ENCODE measurements around the gene RAI1.

Gene RAI1

DNA sequence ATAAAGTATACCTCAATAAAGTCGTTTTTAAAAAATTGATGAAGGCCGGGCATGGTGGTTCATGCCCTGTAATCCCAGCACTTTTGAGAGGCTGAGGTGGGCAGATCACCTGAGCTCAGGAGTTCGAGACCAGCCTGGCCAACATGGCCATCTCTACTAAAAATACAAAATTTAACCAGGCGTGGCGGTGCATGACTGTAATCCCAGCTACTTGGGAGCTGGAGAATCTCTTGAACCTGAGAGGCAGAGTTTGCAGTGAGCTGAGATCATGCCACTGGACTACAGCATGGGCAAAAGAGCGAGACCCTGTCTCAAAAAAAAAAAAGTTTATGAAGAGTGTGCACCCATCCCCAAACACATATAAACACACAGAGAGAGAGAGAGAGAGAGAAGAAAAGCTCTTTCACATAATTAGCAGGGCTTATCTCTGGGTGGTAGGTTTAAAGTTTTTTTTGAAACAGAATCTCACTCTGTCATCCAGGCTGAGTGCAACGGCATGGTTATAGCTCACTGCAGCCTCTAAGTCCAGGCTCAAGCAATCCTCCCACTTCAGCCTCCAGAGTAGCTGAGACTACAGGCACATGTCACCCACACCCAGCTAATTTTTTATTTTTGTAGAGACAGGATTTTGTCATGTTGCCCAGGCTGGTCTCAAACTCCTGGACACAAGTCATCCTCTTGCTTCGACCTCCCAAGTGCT lies 152.6 kb downstream of the RAI1 start:
- Histone ChIP-seq H3K36me3 (ENCODE audit: control insufficient read depth, insufficient read depth, low read length) (no peaks in the 10 kb centered on the region), H3K18ac (ENCODE audit: low read length) (no peak overlapping the region), H3K79me1 (ENCODE audit: low read length) (peaks cover 31% of the 10 kb centered on the region), H3K4ac (ENCODE audit: low read depth, low read length) (no peak overlapping the region), H3K4me2 (ENCODE audit: low read length) (no peak overlapping the region), H2BK15ac (replicated peaks; ENCODE audit: low read depth) (no peak overlapping the region), H3K27ac (ENCODE audit: low read depth, low read length) (no peak overlapping the region), H3K9ac (ENCODE audit: low read length) (no peak overlapping the region), H3K23ac (ENCODE audit: low read length) (no peak overlapping the region), H2BK120ac (ENCODE audit: low read depth, low read length) (no peak overlapping the region), H4K5ac (ENCODE audit: low read length) (no peak overlapping the region), H2AK5ac (ENCODE audit: low read length) (no peak overlapping the region), H3K79me2 (ENCODE audit: control insufficient read depth, insufficient read depth, low read length) (peaks cover 58% of the 10 kb centered on the region), H4K8ac (ENCODE audit: low read depth, low read length) (no peak overlapping the region), H2BK5ac (ENCODE audit: low read length) (no peak overlapping the region), H3K56ac (ENCODE audit: low read length) (no peak overlapping the region), H3K4me1 (ENCODE audit: control insufficient read depth, low read depth, low read length) (peaks cover 22% of the 10 kb centered on the region), H3K4me3 (ENCODE audit: low read length) (no peak overlapping the region), H3K27me3 (ENCODE audit: insufficient read depth, low read length, poor library complexity) (no peaks in the 10 kb centered on the region)
- WGBS (ENCODE audit: extremely low coverage, insufficient coverage, low lambda C conversion rate) = no CpG with 5 or more reads among the region's 8 CpGs
- DNase-seq = no peak

- Histone ChIP-seq H3K79me1 (ENCODE audit: low read length) (peaks cover 27% of the 10 kb centered on the region), H3K4me3 (ENCODE audit: low read length) (no peak overlapping the region)
- WGBS (ENCODE audit: extremely low coverage, insufficient coverage, low lambda C conversion rate) = no CpG with 5 or more reads among the region's 4 CpGs
Observed at GRCh38 chr17:17834974-17835373, 153.7 kb downstream of the RAI1 start.

DNA sequence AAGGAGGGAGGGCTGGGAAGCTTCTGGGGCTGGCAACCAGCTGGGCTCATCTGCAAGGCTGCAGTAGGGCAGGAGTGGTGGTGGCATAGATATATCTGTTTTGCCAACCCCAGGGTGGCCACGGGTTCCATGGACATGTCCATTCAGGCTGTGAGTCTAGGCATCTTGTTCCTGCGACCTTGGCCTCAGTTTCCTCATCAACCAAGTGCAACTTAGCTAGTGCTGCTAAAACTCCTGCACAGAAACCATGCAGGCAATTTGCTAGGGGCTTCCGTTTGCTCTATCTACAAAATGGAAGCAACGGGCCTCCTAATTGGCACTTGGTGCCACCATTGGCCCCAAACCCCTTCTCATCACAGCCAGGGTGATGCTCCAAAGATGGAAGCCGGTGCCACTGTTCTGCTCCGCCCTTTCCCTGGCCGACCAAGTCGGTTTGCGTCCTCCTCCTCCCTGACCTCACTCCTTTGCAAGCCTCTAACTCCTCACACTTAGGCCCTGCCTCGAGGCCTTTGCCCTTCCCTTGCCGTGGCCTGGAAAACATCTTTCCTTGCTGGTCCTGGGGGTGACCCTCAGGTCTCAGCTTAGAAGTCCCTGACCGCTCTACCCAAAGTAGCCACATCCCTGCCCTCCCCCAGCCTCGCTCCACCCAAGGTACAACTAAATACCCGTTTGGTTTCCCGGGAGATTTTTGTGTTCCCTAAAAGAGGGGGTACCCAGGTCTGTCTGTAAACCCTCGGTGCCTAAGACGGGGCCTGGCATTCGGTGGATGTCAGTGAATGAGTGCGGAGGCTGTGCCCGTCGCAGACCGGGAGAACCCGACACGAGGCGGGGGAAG lies 154.4 kb downstream of the RAI1 start:
- Histone ChIP-seq H2BK5ac (ENCODE audit: low read length) (no peak overlapping the region), H3K4me2 (ENCODE audit: low read length) (peak overlapping the region; percentile 26), H4K5ac (ENCODE audit: low read length) (no peak overlapping the region), H4K8ac (ENCODE audit: low read depth, low read length) (no peak overlapping the region), H3K4ac (ENCODE audit: low read depth, low read length) (peak overlapping the region; percentile 1), H3K56ac (ENCODE audit: low read length) (peak overlapping the region; percentile 84), H2BK120ac (ENCODE audit: low read depth, low read length) (no peak overlapping the region), H3K9ac (ENCODE audit: low read length) (peak overlapping the region; percentile 67), H3K27me3 (ENCODE audit: insufficient read depth, low read length, poor library complexity) (no peaks in the 10 kb centered on the region), H3K4me3 (ENCODE audit: low read length) (peak overlapping the region; percentile 48), H3K18ac (ENCODE audit: low read length) (no peak overlapping the region), H3K79me2 (ENCODE audit: control insufficient read depth, insufficient read depth, low read length) (peaks cover 43% of the 10 kb centered on the region), H3K36me3 (ENCODE audit: control insufficient read depth, insufficient read depth, low read length) (no peaks in the 10 kb centered on the region), H2AK5ac (ENCODE audit: low read length) (no peak overlapping the region), H3K23ac (ENCODE audit: low read length) (no peak overlapping the region), H3K27ac (ENCODE audit: low read depth, low read length) (no peak overlapping the region), H2BK15ac (replicated peaks; ENCODE audit: low read depth) (no peak overlapping the region), H3K79me1 (ENCODE audit: low read length) (peaks cover 26% of the 10 kb centered on the region), H3K4me1 (ENCODE audit: control insufficient read depth, low read depth, low read length) (peaks cover 28% of the 10 kb centered on the region)
- DNase-seq = no peak
- WGBS (ENCODE audit: extremely low coverage, insufficient coverage, low lambda C conversion rate) = no CpG with 5 or more reads among the region's 25 CpGs

More at GRCh38 chr17:17834974-17835373, 153.7 kb downstream of the RAI1 start:
- peak overlapping the region; percentile 67 for H3K9ac ChIP-seq (ENCODE audit: low read length)
- no peak overlapping the region for H2BK5ac ChIP-seq (ENCODE audit: low read length)
- DNase-seq = no peak
- no peak overlapping the region for H3K4ac ChIP-seq (ENCODE audit: low read depth, low read length)
- peak overlapping the region; percentile 78 for H2AK5ac ChIP-seq (ENCODE audit: low read length)
- no peak overlapping the region for H3K18ac ChIP-seq (ENCODE audit: low read length)
- H2BK15ac ChIP-seq (replicated peaks; ENCODE audit: low read depth) = no peak overlapping the region
- no peaks in the 10 kb centered on the region for H3K36me3 ChIP-seq (ENCODE audit: control insufficient read depth, insufficient read depth, low read length)
- H3K4me1 ChIP-seq (ENCODE audit: control insufficient read depth, low read depth, low read length) = peaks cover 26% of the 10 kb centered on the region
- H3K56ac ChIP-seq (ENCODE audit: low read length) = peak overlapping the region; percentile 84
- H3K27me3 ChIP-seq (ENCODE audit: insufficient read depth, low read length, poor library complexity) = no peaks in the 10 kb centered on the region
- H4K5ac ChIP-seq (ENCODE audit: low read length) = no peak overlapping the region
- H3K79me2 ChIP-seq (ENCODE audit: control insufficient read depth, insufficient read depth, low read length) = peaks cover 50% of the 10 kb centered on the region
- no peak overlapping the region for H3K27ac ChIP-seq (ENCODE audit: low read depth, low read length)
- no peak overlapping the region for H2BK120ac ChIP-seq (ENCODE audit: low read depth, low read length)
- H3K23ac ChIP-seq (ENCODE audit: low read length) = no peak overlapping the region
- H3K4me2 ChIP-seq (ENCODE audit: low read length) = peak overlapping the region; percentile 26
- H4K8ac ChIP-seq (ENCODE audit: low read depth, low read length) = no peak overlapping the region

GRCh38 chr17:17836250-17836817 lies 155.1 kb downstream of the RAI1 start:
- no peaks in the 10 kb centered on the region for H3K27me3 ChIP-seq (ENCODE audit: insufficient read depth, low read length, poor library complexity)

DNA sequence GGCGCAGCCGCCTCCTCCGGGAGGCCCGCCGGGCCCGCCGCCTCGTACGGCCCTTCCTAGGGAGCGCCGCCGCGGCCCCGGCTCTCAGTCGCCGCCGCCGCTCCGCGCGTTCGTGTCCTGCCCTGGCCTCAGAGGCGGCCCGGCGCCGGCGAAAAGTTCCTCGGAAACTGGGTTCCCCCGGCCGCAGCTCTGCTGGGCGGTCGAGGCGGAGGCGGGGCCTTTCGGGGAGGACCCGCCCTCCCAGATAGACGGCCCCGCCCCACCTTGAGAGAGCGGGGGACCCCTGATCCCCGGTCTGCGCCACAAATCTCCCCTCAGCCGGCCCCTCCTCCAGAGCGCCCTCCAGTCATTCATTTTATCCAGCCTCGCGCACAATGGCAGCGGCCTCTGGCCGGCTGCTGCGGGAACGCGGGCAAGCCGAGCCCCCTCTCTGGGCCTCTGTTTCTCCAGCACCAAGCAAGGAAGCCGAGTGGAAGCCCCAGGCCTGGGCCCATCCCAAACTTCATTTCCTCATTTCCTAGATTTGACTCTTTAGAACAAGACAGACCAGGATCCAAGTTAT lies 155.6 kb downstream of the RAI1 start, which contains the start of gene SREBF1:
TSS of gene SREBF1 (minus strand) at position 169 of the 562 bp plus-strand sequence. CDS start 169 bp downstream, outside the sequence.
- WGBS (ENCODE audit: extremely low coverage, insufficient coverage, low lambda C conversion rate) = no CpG with 5 or more reads among the region's 52 CpGs
- Histone ChIP-seq H3K79me1 (ENCODE audit: low read length) (peaks cover 18% of the 10 kb centered on the region), H3K4me3 (ENCODE audit: low read length) (peak within 1 kb of the TSS; percentile 93), H3K56ac (ENCODE audit: low read length) (peak within 1 kb of the TSS; percentile 99), H2BK120ac (ENCODE audit: low read depth, low read length) (peak within 1 kb of the TSS; percentile 5), H2BK15ac (replicated peaks; ENCODE audit: low read depth) (peak within 1 kb of the TSS; percentile 8), H2BK5ac (ENCODE audit: low read length) (peak within 1 kb of the TSS; percentile 98), H3K4ac (ENCODE audit: low read depth, low read length) (peak within 1 kb of the TSS; percentile 87), H4K8ac (ENCODE audit: low read depth, low read length) (peak within 1 kb of the TSS; percentile 58), H3K9ac (ENCODE audit: low read length) (peak within 1 kb of the TSS; percentile 99), H3K23ac (ENCODE audit: low read length) (peak within 1 kb of the TSS; percentile 80), H3K4me2 (ENCODE audit: low read length) (peak within 1 kb of the TSS; percentile 61), H2AK5ac (ENCODE audit: low read length) (peak within 1 kb of the TSS; percentile 98), H4K5ac (ENCODE audit: low read length) (peak within 1 kb of the TSS; percentile 37), H3K4me1 (ENCODE audit: control insufficient read depth, low read depth, low read length) (peaks cover 34% of the 10 kb centered on the region), H3K18ac (ENCODE audit: low read length) (peak within 1 kb of the TSS; percentile 88), H3K79me2 (ENCODE audit: control insufficient read depth, insufficient read depth, low read length) (peaks cover 31% of the 10 kb centered on the region), H3K27me3 (ENCODE audit: insufficient read depth, low read length, poor library complexity) (no peaks in the 10 kb centered on the region), H3K36me3 (ENCODE audit: control insufficient read depth, insufficient read depth, low read length) (no peaks in the 10 kb centered on the region), H3K27ac (ENCODE audit: low read depth, low read length) (peak within 1 kb of the TSS; percentile 98)
- peak; percentile 74 for DNase-seq

More at GRCh38 chr17:17836250-17836817, 155.1 kb downstream of the RAI1 start:
- Histone ChIP-seq H3K27ac (ENCODE audit: low read depth, low read length) (peak overlapping the region; percentile 98), H3K36me3 (ENCODE audit: control insufficient read depth, insufficient read depth, low read length) (no peaks in the 10 kb centered on the region), H2BK5ac (ENCODE audit: low read length) (peak overlapping the region; percentile 98), H3K4me2 (ENCODE audit: low read length) (peak overlapping the region; percentile 61), H3K79me1 (ENCODE audit: low read length) (peaks cover 22% of the 10 kb centered on the region), H3K79me2 (ENCODE audit: control insufficient read depth, insufficient read depth, low read length) (peaks cover 36% of the 10 kb centered on the region), H3K56ac (ENCODE audit: low read length) (peak overlapping the region; percentile 99), H2AK5ac (ENCODE audit: low read length) (peak overlapping the region; percentile 65), H3K4me1 (ENCODE audit: control insufficient read depth, low read depth, low read length) (peaks cover 34% of the 10 kb centered on the region), H4K8ac (ENCODE audit: low read depth, low read length) (peak overlapping the region; percentile 58), H3K9ac (ENCODE audit: low read length) (peak overlapping the region; percentile 99), H3K4ac (ENCODE audit: low read depth, low read length) (peak overlapping the region; percentile 87), H2BK15ac (replicated peaks; ENCODE audit: low read depth) (no peak overlapping the region), H2BK120ac (ENCODE audit: low read depth, low read length) (no peak overlapping the region), H3K4me3 (ENCODE audit: low read length) (peak overlapping the region; percentile 93), H3K23ac (ENCODE audit: low read length) (peak overlapping the region; percentile 80), H3K18ac (ENCODE audit: low read length) (peak overlapping the region; percentile 88), H4K5ac (ENCODE audit: low read length) (no peak overlapping the region)
- WGBS (ENCODE audit: extremely low coverage, insufficient coverage, low lambda C conversion rate) = no CpG with 5 or more reads among the region's 69 CpGs
- peak; percentile 98 for DNase-seq

All from mesendoderm (in vitro differentiated cells).